ENCODE results near the gene HHAT. TPM values are rescaled to one million over a fixed set of nuclear protein-coding genes. Genes with fewer than 3 reads are reported as not detected.

HHAT gene
- total RNA-seq, 2 donors from 2014 or later = 1.6 to 2.0 TPM

GRCh38 chr1:210373628-210373877, 44.9 kb downstream of the HHAT start:
- peak overlapping the region in 1 of 2 donors; percentile 9 for H3K27ac ChIP-seq

GRCh38 chr1:210373878-210374599, 45.3 kb downstream of the HHAT start:
- H3K4me3 ChIP-seq = no peak overlapping the region
- H3K9me3 ChIP-seq = no peaks in the 10 kb centered on the region
- TF ChIP-seq CTCF (IDR thresholded peaks at IDR 0.05) = peak; percentile 37 to 64
- H3K36me3 ChIP-seq = no peaks in the 10 kb centered on the region
- H3K27me3 ChIP-seq = no peaks in the 10 kb centered on the region
- H3K27ac ChIP-seq = peak overlapping the region in 1 of 2 donors; percentile 9
- no peaks in the 10 kb centered on the region for H3K4me1 ChIP-seq
- no peak for DNase-seq (ENCODE audit: low spot score)

More at GRCh38 chr1:210373628-210373877, 44.9 kb downstream of the HHAT start:
- TF ChIP-seq CTCF (IDR thresholded peaks at IDR 0.05) = no peak
- Histone ChIP-seq H3K27me3 (no peaks in the 10 kb centered on the region), H3K36me3 (no peaks in the 10 kb centered on the region), H3K4me3 (no peak overlapping the region), H3K9me3 (no peaks in the 10 kb centered on the region), H3K4me1 (no peaks in the 10 kb centered on the region)
- DNase-seq (ENCODE audit: low spot score) = no peak

- H3K36me3 ChIP-seq = no peaks in the 10 kb centered on the region
- no peak for DNase-seq (ENCODE audit: low spot score)
- H3K4me3 ChIP-seq = no peak overlapping the region
- no peaks in the 10 kb centered on the region for H3K9me3 ChIP-seq
- TF ChIP-seq CTCF (IDR thresholded peaks at IDR 0.05) = no peak
- no peak overlapping the region for H3K27ac ChIP-seq
- no peaks in the 10 kb centered on the region for H3K27me3 ChIP-seq
- H3K4me1 ChIP-seq = no peaks in the 10 kb centered on the region
These were observed 45.9 kb downstream of the HHAT start for GRCh38 chr1:210374600-210374953.

- Histone ChIP-seq H3K27ac (no peak overlapping the region), H3K9me3 (no peaks in the 10 kb centered on the region), H3K36me3 (no peaks in the 10 kb centered on the region), H3K4me1 (peaks cover 0 to 2% of the 10 kb centered on the region in 2 donors), H3K4me3 (no peak overlapping the region), H3K27me3 (no peaks in the 10 kb centered on the region)
- no peak for TF ChIP-seq CTCF (IDR thresholded peaks at IDR 0.05)
- DNase-seq (ENCODE audit: low spot score) = no peak
These were observed 48.2 kb downstream of the HHAT start for GRCh38 chr1:210376836-210377372.

- DNase-seq (ENCODE audit: low spot score) = no peak
- Histone ChIP-seq H3K9me3 (no peaks in the 10 kb centered on the region), H3K27me3 (no peaks in the 10 kb centered on the region), H3K4me1 (peaks cover 0 to 8% of the 10 kb centered on the region in 2 donors), H3K27ac (peak overlapping the region in 1 of 2 donors; percentile 0), H3K36me3 (no peaks in the 10 kb centered on the region), H3K4me3 (no peak overlapping the region)
- no peak for TF ChIP-seq CTCF (IDR thresholded peaks at IDR 0.05)
These were observed 49.1 kb downstream of the HHAT start for GRCh38 chr1:210377731-210378333.

Measured in right atrium auricular region (tissue), 2 donors.